GM12864 (cell line): ENCODE data around the gene KRTAP1-1.

Source experiments
- DNase-seq: peaks from one replicate; pipeline ENCODE4 v3.0.0-alpha.2; 2011; ENCODE audit warnings: low read depth
- H3K4me3 ChIP-seq: 2 replicates; pipeline ENCODE4 v1.5.1; 2011; ENCODE audit warnings: mild to moderate bottlenecking, low read depth, low read length, control low read depth
- CTCF ChIP-seq: IDR thresholded peaks from 2 replicates; pipeline ENCODE4 v1.5.1; 2011; ENCODE audit warnings: low read depth, mild to moderate bottlenecking, moderate library complexity, low read length, control low read depth, inconsistent platforms; ENCODE audit errors: missing control alignments

The KRTAP1-1 gene

GRCh38 chr17:40996829-40997228, 44.4 kb downstream of the KRTAP1-1 start:
- no peak for TF ChIP-seq CTCF
- H3K4me3 ChIP-seq, result no peak overlapping the region
- DNase-seq, result no peak

GRCh38 chr17:40995116-40995515, 46.1 kb downstream of the KRTAP1-1 start:
- no peak for TF ChIP-seq CTCF
- no peak for DNase-seq
- no peak overlapping the region for H3K4me3 ChIP-seq

GRCh38 chr17:40993839-40994238, 47.4 kb downstream of the KRTAP1-1 start, which contains the start of gene KRTAP3-3:
Gene KRTAP3-3, minus strand, starts transcription at chr17:40994164. Its CDS starts 67 bp downstream, at chr17:40994097.
- DNase-seq, result no peak
- no peak for TF ChIP-seq CTCF
- no peak within 1 kb of the TSS for H3K4me3 ChIP-seq

GRCh38 chr17:40993084-40993483, 48.2 kb downstream of the KRTAP1-1 start:
- H3K4me3 ChIP-seq, result no peak overlapping the region
- no peak for DNase-seq
- no peak for TF ChIP-seq CTCF

- no peak for DNase-seq
- TF ChIP-seq CTCF, result no peak
- no peak overlapping the region for H3K4me3 ChIP-seq
These were observed 48.6 kb downstream of the KRTAP1-1 start for GRCh38 chr17:40992666-40993065.
